GM21576 (cell line): ENCODE results near the gene MAT1A.
"Not testable (repeated sequence)": the region's sequence is repeated elsewhere in the genome, so short reads cannot be mapped to it uniquely, and the experiment has no call there.

Source experiments
- ATAC-seq: cut with Tn5 transposase; IDR thresholded peaks from one replicate; pipeline ENCODE4 v1.9.1; 2021; ENCODE audit warnings: mild to moderate bottlenecking, moderate library complexity; ENCODE audit not compliant: unreplicated experiment

MAT1A gene

GRCh38 chr10:80265740-80266512 is 23.5 kb downstream of the MAT1A start:
- ATAC-seq = no peak

DNA sequence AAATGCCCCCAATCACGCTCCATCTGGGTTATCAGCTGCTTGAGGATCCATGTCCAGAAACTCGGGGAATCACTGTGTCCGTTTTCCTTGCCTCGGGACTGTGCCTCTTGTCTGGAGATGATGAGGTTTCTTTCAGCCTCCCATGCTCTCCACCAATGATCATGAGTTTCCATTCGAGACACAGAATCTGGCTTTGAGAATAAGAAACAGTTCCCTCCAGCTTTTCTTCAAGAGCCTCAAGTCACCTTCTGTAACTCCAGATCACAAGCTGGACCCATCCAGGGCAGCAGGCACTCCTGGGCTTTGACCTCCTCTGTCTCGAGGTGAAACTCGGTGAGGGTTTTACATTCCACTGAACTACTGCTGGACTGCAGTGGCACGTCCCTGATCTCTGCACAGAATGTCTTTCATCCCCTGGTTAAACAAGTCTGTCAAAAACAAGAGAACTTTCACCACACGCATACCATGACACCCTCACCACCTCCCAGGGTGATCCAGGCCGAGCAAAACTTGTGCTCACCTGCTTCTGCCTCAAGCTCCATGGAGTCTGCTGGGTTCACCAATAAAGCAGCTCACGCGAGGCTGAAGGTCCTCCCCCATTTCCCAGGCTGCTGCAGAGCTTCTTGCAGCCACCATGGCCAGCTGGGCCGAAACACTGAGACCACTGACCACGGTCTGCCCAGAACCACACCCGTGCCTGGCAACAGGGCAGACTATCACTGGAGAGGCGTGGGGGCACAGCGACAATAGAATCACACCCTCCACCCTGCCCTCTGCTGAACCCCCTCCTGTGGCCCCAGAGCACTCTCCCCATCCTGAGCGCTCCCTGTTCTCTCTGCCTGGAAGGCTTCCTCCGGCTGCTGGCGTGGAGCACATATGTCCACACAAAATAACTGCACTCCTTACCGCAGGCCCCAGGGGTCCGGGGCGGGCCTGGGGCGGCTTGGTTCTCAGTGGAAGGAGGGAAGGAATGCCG is 25.1 kb downstream of the MAT1A start:
- ATAC-seq = no peak

DNA sequence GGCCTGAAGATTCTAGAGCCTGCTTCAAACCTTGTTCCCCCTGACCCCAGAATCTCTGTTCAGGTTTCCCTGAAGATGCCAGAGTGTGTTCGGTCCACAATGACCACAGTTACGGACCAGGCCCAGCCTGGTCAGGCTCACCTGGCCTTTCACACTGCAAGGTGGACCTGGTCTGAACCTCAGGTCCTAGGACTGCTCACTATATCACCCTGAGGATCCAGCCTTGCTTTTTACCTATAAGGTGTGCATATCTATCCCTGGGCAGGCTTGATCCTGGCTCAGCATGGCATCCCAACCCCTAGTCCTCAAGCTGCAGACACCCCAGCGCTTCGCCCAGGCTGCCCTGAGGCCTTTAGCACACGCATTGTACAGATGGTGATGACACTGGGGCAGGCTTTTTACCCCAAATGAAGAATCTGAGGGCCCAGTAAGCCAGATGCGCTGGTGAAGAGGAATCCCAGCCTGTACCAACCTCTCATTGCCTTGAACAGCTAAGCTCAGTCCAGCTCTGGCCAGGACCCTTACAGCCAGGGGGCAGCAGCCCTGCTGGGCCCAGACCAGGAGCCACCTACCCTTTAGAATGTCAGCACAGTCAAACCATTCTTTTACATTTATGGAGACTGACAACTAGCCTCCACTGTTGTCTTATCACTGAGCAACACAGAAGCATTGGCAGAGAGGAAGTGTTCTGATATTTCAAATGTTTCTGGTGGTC is 28.0 kb downstream of the MAT1A start:
- ATAC-seq = no peak

GRCh38 chr10:80260295-80261243 is 28.9 kb downstream of the MAT1A start:
- no peak for ATAC-seq

- no peak for ATAC-seq
These were observed 30.0 kb downstream of the MAT1A start for GRCh38 chr10:80259405-80259871.

DNA sequence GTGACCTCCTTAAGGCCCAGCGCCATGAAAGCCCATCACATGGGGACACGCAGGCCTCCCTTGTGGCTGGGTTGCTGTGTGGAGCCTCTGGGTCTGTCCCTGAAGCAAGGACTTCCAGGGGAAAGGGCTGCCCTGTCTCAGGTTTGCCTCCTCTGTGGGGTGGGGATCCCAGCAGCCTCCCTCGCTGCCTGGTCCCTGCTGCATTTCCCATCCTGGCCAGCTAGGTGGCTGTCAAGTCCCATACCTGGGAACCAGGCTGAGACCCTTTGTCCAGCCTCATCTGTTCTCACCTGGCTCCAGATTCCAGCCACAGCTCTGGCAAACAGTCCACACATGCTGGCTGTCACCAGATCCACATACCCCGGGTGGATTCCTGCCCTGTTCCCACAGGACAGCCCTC is 32.7 kb downstream of the MAT1A start:
- ATAC-seq = not testable (repeated sequence)

GRCh38 chr10:80254726-80255125 is 34.7 kb downstream of the MAT1A start:
- ATAC-seq = not testable (repeated sequence)

DNA sequence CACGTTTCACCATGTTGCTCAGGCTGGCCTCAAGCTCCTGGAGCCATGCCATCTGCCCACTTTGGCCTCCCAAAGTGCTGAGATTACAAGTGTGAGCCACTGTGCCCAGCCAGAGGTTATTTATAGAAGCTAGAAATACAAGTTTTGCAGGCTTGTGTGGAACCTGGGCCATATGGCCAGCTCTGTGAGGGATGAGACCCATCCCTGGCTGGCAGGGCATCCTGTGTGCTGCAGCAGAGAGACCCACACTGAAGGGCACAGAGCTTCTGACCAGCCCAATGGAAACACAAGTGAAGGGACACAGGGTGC is 35.5 kb downstream of the MAT1A start:
- peak; percentile 4 for ATAC-seq

GRCh38 chr10:80253266-80253962 is 36.0 kb downstream of the MAT1A start:
- peak; percentile 83 for ATAC-seq

DNA sequence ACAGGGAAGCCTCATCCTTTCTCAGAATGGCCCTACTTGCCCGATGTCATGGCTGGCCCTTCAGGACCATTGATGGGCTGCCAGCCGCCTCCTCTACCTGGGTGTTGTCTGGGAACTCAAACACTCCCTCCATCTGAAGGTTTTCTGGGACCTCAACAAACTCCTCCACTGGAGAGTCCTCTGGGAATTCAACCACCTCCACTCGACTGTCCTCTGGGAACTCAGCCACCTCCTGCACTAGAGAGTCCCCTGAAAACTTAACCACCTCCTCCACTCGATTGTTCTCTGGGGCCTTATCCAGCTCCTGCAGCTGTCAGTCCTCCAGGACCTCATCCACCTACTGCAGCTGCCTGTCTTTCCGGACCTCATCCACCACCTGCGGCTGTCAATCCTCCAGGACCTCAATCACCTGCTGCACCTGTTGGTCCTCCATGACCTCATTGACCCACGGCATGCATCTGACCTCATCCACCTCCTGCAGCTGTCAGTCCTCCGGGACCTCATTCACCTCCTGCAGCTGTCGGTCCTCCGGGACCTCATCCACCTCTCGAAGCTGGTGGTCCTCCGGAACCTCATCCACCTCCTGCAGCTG is 37.1 kb downstream of the MAT1A start:
- no peak for ATAC-seq

- not testable (repeated sequence) for ATAC-seq
These were observed 37.7 kb downstream of the MAT1A start for GRCh38 chr10:80251703-80252280.

DNA sequence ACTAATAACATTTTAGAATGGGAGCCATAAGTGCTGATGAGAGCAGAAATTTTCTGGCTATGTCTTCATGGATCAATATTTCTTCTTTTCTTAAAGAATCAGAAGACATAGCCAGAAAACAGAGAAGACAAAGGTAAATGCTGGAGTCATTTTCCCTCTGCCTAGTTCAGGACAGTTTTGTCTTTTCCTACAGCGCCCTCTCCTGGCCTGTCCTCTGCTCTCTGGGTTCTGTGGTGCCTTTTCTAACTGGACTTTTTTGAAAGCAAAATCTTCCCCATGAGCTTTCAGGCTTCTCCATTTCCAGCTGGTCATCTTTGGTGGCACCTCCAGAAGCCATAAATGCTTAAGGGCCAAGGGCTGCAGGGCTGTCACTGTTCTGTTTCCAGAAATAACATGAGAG is 39.1 kb downstream of the MAT1A start:
- not testable (repeated sequence) for ATAC-seq

- ATAC-seq = not testable (repeated sequence)
These were observed 39.6 kb downstream of the MAT1A start for GRCh38 chr10:80249906-80250305.

DNA sequence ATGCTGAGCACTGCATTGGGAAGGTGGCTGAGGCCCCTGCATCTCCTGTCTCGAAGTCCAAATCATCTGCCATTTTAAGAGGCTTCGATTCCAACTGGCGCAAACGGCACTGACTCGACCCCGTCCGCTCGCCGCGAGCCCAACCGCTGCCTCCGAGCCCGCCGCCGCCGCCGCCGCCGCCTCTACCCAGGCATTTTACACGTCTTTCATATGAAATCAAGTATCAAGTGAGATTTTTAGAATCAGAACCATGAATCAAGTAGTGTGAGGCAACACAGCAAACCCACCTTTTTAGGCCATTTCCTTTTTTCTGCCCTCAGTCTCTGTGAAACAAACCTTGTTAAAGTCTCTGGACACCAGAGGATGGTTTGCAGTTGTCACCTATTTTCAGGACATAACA is 41.8 kb downstream of the MAT1A start:
- ATAC-seq = not testable (repeated sequence)

DNA sequence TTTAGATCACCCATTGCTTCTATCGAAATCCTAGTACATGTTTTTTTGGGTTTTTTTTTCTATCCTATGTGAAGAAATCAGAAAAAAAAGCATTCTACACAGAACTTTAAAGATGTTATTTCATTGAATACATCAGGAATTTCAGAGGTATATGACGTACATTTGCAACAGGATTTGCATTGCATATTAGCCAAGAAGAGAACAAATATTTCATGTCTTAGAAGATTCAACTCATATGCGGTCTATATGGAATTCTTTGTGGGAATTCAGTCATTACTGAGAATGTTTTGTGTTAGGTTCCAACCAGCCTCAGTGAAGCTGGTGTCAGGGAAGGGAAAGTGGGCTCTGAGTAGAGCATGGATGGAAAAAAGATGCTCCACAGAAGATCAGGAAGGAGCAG is 45.1 kb downstream of the MAT1A start:
- ATAC-seq = not testable (repeated sequence)

DNA sequence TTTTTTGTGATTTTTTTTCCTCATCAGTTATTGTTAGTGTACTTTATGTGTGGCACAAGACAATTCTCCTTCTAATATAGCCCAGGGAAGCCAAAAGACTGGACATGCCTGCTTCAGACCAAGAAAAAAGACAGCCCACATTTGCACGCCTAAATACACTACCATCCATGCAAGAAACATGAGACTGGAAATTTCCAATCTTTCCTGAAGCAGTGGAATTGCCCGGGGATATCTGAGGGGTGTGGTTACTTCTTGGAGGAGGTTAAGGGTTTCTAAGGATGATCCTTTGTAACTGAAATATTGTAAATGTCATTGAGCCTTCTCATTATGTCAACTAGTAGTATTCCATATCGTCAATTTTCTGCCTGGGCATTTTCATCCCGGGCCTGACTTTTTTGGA is 47.1 kb downstream of the MAT1A start:
- ATAC-seq = not testable (repeated sequence)

DNA sequence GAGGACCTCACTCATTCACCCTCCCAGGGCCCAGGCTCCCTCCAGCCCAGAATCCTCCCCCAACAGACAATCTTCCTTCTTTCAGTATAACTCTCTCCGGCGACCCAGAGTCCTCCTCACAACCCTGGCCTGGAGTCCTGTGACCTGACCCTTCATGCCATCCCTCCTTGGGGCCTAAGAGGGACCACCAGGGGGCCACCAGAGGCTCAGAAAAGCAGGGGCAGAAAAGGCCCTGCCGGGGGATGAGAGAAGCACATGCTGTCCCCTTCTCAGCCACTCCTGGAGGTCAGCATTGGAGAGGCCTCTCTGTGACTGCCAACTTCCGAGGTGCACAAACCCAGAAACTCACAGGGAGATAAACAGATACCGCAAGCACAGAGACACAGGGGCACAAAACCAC is 53.0 kb downstream of the MAT1A start:
- not testable (repeated sequence) for ATAC-seq

- ATAC-seq = peak; percentile 100
These were observed 54.9 kb downstream of the MAT1A start for GRCh38 chr10:80234331-80235235.
